GM19043 (cell line): ENCODE results near the gene CACNA1E.

ENCODE experiments used
- ATAC-seq: cut with Tn5 transposase; IDR thresholded peaks from one replicate; pipeline ENCODE4 v1.9.1; 2021; ENCODE audit warnings: low read depth; ENCODE audit not compliant: unreplicated experiment

The CACNA1E gene

DNA sequence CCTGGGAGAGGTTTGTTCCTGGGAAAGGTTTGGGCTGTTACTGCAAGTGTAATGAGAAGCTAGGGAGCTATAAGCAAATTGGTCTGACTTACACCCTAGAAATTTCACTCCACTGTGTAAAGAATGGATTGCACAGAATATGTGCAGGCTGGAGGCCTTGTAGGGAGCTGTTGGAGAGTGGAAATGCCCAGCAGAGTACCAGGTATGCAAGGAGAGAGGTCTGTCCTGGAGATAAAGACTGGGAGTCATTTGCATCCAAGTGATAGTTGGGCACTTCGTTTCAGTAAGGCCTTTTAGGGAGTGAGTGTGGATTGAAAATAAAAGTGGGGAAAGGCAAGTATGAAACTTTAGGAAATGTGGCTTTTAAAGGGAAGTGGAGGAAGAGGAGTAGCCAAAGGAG lies 75.8 kb downstream of the CACNA1E start:
- no peak for ATAC-seq

DNA sequence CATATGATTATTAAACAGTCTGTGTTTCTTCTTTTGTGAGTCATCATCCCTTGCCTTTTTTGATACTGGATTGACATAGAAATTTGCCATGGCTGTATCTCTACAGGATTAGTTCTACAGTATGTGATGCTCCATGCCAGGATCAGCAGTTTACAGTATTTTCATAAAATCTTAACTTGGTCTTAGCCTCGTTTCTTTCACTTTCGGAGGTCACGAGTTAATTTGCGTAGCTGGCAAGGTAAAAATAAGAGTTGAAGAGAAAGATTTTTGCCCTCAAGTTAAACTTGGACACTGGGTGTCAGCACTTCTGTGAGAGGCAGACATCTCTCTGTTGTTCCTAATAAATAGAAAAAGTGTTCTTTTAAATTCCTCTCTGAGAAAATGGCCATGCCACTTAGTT lies 79.1 kb downstream of the CACNA1E start:
- ATAC-seq, result no peak

DNA sequence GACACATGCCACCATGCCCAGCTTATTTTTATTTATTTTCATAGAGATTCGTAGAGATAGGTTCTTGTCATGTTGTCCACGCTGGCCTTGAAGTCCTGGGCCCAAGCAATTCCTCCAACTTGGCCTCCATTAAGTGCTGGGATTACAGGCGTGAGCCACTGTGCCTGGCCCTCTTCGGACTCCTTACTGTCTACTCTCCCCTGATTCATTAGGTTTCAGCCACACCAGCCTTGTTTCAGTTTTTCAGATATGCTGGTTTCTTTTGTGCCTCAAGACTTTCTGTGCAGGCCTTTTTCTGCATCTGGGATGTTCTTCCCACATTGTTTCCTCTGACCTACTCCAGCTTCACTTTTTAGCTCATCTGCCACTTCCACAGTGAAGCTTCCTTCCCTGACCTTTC lies 85.4 kb downstream of the CACNA1E start:
- no peak for ATAC-seq

DNA sequence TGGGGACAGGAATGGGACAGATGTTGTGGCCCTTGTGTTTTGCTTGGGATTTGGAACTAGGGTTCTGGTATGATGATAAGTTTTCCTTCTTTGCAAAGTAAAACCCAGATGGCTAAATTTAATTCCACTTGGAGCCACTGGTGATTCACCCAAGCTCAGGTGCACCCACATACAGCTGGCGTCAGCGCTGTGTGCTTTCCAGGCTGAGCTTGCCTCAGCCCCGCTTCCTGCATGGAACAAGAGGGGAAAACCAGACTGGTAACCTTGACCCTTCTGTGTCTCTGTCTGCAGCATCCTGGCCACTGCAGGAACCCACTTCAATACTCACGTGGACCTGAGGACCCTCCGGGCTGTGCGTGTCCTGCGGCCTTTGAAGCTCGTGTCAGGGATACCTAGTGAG lies 94.2 kb downstream of the CACNA1E start:
- no peak for ATAC-seq

DNA sequence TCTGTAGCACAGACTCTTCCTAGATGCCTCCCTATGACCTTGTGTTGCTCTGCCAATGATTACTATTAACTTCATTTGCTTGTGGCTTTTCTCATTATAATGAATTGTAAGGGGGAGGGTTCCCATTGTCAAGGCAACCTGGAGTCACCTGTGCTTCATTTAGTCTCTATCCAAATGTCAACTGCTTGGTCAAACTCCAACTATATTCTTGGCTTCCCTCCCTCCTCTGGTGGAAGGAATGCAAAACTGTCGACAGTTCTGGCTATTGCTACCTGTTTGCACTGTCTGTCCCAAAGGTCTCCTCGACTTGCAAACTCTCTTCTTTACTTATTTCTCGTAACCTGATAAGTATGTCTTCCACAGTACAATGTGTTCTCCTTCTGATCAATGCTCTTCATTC lies 100.3 kb downstream of the CACNA1E start:
- no peak for ATAC-seq

DNA sequence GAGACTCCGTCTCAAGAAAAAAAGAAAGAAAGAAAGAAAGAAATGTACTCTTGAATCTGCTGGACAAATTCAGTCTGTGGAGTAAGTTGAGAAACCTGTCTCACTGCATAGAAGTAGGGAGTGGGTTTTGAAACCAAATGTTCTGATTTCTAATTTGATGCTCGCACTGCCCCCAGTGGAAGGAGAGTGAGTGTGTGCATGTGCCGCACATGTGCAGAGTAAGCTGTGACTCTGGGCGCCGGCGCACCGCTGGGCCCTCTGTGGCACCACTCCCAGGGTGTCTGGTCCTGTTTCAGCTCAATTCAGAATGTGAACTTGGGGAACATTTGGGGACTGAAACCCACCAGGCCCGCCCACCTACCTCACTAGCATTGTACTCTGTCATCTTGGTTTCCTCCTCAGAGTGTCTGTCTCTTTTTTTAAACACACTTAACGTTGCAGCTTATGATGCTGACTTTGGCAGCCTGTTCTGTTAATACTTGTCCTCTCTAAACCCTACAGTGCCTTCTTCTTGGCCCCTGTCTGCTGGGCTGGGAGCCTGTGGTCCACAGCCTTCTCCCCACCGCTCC lies 104.6 kb downstream of the CACNA1E start:
- no peak for ATAC-seq

DNA sequence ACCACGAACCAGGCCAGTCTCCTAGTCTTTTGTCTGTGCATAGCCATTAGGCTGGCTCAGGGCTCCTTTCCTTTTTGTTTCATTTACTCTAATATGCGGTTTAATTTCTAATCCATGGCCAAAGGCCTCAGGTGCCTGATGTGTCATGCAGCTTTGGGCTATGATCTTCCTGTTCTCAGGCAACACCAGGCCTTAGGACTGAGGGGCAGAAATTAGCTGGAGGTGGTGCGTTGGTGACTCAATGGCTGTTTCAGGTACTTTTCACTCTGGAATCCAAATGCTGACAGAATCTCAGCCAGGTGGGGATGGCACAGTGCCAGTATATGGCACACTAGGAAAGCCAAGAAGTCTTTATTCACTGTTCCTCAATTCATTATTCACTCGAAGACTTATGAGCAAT lies 105.3 kb downstream of the CACNA1E start:
- no peak for ATAC-seq

DNA sequence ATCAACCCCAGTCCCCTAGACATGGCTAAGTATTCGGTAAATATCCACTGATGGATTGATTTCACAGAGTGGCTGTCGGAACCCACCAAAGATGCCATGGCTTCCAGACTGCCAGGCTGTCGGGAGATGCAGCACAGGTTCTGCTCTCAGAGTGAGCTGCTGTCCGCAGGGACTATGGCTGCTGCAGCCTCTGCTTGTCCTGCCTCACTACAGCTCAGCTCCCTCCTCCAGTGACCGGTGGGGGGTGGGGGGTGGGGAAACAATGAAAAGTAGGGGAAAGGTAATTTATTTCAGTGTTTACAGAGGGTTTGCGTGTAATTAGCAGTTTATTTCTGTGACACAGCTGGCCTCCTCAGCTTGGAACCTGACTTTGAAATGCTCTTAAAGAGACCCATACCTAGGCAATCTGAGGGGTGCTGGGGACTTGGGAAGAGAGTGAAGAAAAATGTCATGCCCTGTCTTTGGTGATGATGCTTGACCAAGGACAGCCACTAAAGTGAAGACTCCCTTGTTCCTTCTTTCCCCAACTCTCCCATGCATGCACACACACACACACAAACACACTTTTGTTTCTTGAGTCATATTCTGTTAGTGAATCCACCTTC lies 109.0 kb downstream of the CACNA1E start:
- ATAC-seq, result no peak

DNA sequence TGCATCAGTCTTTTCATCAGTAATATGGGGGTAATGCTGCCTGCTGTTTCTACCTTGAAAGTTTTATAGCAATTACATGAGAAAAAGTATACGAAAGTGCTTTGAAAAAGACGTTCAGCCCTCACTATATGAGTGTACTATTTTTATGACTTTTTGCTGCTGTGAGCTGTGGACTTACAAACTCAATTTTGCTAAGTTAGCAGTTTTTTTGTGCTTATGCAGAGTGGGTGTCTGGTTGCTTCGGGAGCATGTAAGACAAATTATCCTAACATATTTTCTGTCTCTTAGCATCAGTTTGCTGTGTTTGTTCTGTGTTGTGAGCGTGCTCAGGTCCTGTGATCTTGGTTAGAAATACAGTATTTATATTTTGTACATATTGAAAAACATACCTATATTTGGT lies 109.7 kb downstream of the CACNA1E start:
- no peak for ATAC-seq

DNA sequence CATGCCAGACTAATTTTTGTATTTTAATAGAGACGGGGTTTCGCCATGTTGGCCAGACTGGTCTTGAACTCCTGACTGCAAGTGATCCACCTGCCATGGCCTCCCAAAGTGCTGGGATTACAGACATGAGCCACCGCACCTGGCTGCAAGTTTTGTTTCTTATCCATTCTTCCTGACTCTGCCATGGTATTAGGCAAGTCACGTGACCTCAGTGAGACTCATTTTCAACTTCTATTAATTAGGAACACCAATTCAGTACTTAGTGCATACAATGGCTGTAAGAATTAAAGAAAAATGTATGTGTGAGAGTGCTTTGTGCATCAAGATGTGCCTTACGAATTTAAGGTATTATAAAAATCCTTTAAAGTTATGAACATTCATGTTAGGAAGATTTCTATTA lies 111.2 kb downstream of the CACNA1E start:
- ATAC-seq, result no peak

DNA sequence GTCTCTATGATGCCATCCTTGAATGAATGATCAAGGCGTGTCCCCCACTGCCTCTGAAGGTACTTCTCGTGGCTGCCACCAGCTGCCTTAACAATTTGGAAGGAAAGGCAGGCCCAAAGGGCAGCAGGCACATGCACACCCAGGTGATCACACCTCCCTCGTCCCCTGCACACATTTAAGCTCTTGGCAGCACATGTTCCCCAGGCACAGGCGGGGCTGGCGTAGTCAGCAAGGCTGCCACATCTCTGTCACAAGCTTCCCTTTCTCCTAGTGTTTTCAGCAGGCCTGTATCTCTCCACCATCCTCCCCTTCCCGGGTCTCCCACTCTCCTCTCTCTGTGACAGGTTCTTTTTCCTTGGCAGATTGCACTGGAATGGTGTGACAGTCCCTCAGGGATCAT lies 111.9 kb downstream of the CACNA1E start:
- ATAC-seq, result no peak

DNA sequence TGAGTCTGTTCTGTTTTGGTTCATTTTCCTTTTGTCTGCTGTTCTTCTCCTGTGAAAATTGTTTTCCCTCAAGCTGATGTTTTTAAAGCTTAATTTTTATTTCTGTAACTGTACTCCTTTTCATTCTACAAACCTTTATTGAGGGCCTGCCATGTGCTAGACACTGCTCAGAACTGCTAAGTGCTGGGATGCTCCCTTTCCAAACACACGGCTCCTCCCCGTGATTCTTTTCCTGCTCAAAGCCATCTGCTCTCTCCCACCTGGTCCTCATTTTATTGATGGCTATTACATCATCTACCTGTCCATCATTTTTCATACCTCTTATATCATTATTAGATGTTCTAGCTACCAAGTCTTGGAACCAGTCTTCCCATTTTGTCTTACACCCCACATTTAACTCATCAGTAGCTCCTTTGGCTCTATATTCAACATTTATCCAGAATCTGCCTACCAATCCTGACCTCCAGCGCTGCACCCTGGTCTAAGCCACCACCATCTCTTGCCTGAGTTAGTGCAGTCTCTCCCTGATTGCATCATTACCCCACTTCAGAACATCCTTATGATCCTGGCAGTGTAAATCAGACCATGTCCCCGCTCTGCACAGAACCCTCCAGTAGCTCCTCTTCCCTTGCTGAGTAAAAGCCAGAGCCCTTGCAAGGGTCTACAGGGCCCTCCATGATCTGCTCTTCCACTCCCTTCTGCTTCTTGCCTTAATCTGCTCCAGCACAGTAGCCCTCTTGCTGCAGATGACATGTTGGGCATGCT lies 118.1 kb downstream of the CACNA1E start:
- ATAC-seq, result no peak

DNA sequence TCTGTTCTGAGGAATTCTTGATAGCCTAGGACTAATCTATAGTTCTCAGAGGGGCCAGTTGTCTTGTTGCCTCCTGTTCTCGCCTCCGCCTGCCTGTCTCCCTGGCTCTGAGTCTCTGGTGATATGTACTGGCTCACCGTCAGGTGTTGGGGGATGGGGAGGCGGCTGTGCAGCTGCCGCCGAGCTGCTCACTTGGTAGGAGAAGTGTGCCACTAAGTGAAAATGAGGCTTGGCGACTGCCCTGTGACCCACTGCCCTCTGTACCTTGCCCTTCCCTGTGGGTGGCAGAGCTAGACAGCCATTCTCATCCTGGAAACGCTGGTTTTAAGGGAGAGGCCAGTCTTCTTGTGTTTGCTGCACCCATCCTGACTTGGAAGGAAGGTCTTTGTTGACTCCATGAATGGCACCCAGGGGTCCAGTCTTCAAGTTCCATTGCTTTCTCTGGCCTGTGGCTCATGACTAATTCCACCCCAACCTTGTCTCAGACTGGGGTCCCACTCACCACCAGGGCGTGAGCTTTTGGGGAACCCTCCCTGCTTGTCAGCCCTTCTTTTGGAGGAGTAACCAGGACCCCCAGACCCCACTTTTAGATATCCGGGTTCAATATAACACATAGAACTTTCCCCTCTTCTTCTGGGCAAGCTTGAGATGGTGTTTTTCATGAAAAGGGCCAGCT lies 120.6 kb downstream of the CACNA1E start:
- ATAC-seq, result no peak

DNA sequence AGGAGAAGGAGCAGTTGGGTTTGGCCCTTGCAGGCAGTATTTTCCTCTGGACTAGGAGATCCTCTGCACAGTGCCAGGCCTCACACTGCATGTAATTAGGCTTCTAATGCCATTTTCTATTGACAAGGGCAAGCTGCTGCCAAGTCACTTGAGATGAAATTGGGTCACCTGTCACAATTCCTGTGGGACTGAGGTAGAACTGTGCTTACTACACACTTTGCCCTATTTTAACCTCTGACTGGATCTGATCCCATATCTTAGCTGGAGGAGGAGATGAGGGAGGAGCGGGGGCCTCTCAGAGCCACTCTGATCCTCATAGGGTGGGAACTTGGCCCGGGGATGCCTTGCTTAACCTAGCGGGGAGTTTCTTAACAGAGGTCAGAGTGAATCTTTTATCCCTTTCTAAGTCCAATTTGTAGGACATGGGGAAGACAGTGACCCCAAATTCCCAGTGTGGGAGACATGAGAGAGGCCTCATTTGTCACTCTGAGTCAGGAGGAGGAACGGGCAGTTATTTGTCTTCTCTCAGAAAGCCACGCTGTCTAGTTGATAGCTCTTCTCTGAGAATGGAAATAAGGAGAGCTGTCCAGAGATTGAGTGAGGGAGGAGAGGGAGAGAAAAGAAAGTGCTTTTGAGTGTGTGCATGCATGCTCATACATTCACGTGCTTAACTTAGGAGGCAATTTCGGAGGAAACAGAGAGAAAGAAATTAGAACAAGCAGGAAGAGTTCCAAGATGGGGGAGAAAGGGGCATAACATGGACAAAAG lies 121.3 kb downstream of the CACNA1E start:
- ATAC-seq, result no peak

DNA sequence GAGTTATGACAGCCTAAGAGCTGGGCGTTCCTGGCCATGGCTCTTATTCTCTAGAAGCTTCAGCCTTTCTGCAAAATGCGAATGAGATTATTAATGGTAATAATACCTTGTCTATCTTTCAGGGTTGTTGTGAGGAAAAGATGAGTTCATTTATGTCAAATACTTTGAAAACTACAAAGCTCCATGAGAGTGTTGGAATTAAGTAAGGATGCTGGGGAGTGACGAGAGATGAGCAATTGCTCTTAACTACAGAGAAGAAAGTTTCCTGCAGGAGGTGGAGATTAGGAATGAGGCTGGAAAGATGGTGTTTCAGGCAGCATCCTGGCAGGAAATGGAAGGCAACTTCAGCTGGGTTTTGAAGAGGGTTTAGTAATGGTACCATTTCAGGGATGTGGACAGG lies 124.2 kb downstream of the CACNA1E start:
- ATAC-seq, result no peak

DNA sequence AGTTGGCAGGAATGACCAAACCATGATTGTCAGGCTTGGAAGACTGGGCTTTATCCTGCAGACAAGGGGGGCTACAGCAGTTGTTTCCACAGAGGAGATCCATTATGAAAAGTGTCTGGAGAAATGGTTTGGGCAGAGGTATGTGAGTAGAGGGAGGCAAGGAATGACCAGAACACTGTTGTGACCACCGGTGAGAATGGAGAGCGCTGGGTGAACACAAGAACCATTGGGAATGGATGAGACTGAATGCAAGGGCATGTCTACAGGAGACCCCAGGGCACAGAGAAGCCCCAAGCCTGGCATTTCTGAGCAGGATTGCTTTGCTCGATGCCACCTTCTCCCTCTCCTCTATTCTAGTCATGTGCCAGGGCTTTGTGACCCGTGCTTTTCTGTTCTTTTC lies 125.1 kb downstream of the CACNA1E start:
- ATAC-seq, result no peak

DNA sequence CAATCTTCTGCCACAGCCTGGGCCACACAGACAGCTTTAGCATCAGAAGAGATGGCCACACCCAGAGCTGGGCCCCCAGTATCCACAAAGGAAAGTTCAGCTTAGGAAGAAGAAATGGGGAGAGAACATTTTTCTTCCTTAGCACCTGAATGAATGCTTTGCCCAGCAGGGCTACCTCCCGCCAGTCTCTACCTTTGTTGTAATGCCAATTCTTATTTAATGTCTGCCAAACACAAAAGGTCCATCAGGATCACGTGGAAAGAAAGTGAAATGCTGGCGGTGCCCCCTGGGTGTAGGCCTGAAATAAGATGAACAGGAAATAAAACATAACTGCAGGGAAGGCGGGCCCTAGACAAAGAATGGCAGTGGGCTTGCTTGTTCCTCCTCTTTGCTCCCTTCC lies 125.6 kb downstream of the CACNA1E start:
- ATAC-seq, result no peak

DNA sequence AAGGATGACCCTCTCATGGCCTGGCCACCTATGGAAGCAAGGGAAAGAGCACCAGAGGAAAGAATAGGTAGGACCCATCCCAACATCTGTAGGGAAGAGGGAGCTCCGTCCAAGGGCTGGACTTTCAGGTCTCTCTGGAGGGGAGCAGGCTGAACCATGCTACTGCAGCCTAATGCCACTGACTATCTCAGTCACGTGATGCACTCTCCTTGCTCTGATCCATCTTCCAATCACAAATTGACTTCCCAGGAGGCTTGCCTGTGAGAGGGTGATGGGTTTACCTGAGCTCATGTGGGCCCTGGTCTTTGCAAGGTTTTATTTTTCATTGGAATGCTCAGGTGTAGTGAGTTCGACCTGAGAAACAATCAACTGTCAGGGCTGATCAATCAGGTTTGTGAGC lies 128.8 kb downstream of the CACNA1E start:
- ATAC-seq, result no peak

DNA sequence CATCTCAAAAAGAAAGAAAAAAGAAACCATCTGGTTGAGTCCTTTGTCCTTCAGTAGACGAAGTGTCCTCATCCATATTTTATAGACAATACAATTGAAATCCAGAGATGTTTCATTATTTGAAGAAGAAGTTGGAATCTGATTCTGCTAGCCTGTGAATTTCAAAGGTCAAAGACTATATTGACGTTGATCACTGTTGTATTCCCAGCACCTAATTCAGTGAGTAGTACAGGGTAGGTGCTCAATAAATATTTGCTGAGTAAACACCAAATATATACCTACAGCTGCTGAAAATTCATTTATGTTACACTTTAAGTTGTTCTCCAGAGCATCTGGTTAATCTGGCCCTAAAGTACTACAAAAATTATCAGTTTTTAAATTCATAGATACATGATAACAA lies 135.2 kb downstream of the CACNA1E start:
- ATAC-seq, result no peak

DNA sequence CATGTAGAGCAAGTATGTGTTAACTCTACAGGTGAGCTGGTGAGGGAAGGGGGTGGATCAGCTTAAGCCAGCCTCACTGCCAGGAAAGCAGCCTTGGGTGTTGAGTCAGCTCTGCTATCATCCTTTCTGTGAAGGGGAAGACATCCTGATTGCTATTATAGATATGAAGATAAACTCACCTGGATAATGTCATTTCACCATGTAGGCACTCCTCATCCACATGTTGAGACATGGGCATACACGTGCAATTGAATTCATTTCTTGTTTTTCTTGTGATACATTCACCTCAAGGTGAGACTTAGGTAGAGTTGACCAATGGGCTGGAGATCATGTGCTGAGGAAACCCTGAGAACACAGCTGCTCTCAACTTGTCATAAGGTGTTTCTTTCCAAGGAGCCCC lies 136.9 kb downstream of the CACNA1E start:
- no peak for ATAC-seq

DNA sequence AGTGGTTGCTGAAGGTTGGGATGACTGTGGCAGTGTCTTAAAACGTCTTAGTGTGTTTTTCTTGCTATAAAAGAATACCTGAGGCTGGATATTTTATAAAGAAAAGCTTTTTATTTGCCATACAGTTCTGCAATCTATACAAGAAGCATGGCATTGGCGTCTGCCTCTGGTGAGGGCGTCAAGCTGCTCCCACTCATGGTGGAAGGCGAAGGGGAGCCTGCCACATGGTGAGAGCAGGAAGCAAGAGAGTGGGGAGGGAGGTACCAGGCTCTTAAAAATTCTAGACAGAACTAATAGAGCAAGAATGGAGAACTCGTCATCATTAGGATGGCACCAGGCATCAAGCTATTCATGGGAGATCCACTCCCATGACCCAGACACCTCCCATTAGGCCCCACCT lies 140.5 kb downstream of the CACNA1E start:
- ATAC-seq, result no peak
